Right cardiac atrium (tissue), 5 donors: ENCODE results near the gene ZPR1. TPM values are rescaled to one million over a fixed set of nuclear protein-coding genes. Genes with fewer than 3 reads are reported as not detected.
"Not testable (repeated sequence)": the region's sequence is repeated elsewhere in the genome, so short reads cannot be mapped to it uniquely, and the experiment has no call there.

Source experiments
- ATAC-seq, 2 donors: fragments of 200-7000 bp; cut with Tn5 transposase; one replicate each; pipeline versions ENCODE4 v1.8.0 to v1.9.1; 2020; ENCODE audit warnings: moderate library complexity in 2 of 2, mild to moderate bottlenecking in 1 of 2
- DNase-seq, 3 donors: peaks; one replicate each; pipeline ENCODE4 v3.0.0-alpha.2; 2020
- H3K27ac ChIP-seq: one replicate; pipeline ENCODE4 v1.5.1; 2013; ENCODE audit warnings: mild to moderate bottlenecking, low read length, control low read depth, moderate library complexity
- H3K27me3 ChIP-seq: one replicate; pipeline ENCODE4 v1.6.1; 2013; ENCODE audit not compliant: control insufficient read depth, insufficient read depth
- H3K4me1 ChIP-seq: one replicate; pipeline ENCODE4 v1.6.1; 2013; ENCODE audit warnings: low read length; ENCODE audit not compliant: control insufficient read depth, insufficient read depth
- H3K4me3 ChIP-seq: one replicate; pipeline ENCODE4 v1.5.1; 2013; ENCODE audit warnings: low read length, control low read depth
- H3K9me3 ChIP-seq: one replicate; pipeline ENCODE4 v1.6.1; 2013; ENCODE audit warnings: low read length; ENCODE audit not compliant: control insufficient read depth
- WGBS: extraction: QIAGEN DNeasy Blood & Tissue Kit; methylation state at CpG from one replicate; pipeline ENCODE4 v1.1.7; 2013; 5-methylcytosine and 5-hydroxymethylcytosine counted together
- intact Hi-C, 4 donors: fragments of 100-400 bp; cut with DNase I; formaldehyde crosslinking; loops; one replicate each; pipeline versions ENCODE4 v1.11.0 to v1.14.0; 2022 to 2023
- polyA plus RNA-seq: library from polyadenylated mRNA; stranded (reverse); fragments of 200-250 nt; gene quantifications from one replicate; pipeline ENCODE4 v1.2.3, GENCODE V29; 2013
- total RNA-seq, 4 donors: library from RNA; stranded (reverse); fragmentation: NEBNext Ultra II Directional; extraction: Animal tissue kit (Norgen Biotek cat#: 25700); gene quantifications; one replicate each; pipeline ENCODE4 v1.2.1, GENCODE V29; 2021
- donor health status: healthy with polysubstance abuse.
- donor health status: DM: no; HTN: yes; CAD: no.
- donor health status: DM: no; HTN: no; CAD: no.
- donor health status: DM: no; HTN: yes; CAD: no; lungs with severe emphysema.
- donor health status: DM: yes; HTN: yes; CAD: no.

ZPR1 gene
- total and polyA plus RNA-seq, 5 donors = 9.6 to 30.3 (median 20.4) TPM

GRCh38 chr11:116804001-116804400 lies 16.2 kb upstream of the ZPR1 start:
- intact Hi-C loops = no loop called here
- Histone ChIP-seq H3K27ac (no peak overlapping the region), H3K9me3 (no peaks in the 10 kb centered on the region), H3K27me3 (no peaks in the 10 kb centered on the region), H3K4me1 (no peaks in the 10 kb centered on the region), H3K4me3 (no peak overlapping the region)
- ATAC-seq (no peak), DNase-seq (no peak)
- 59% methylated on average over 3 of the region's 3 CpGs for WGBS

GRCh38 chr11:116801662-116802061 lies 13.8 kb upstream of the ZPR1 start:
- H3K4me1 ChIP-seq = not testable (repeated sequence)

GRCh38 chr11:116800610-116801009 lies 12.8 kb upstream of the ZPR1 start:
- no peak overlapping the region for H3K4me3 ChIP-seq
- DNase-seq (no peak), ATAC-seq (no peak)
- no peaks in the 10 kb centered on the region for H3K4me1 ChIP-seq
- WGBS = 94% methylated on average over 2 of the region's 2 CpGs
- intact Hi-C loops = no loop called here
- H3K9me3 ChIP-seq = no peaks in the 10 kb centered on the region
- peaks cover 2% of the 10 kb centered on the region for H3K27me3 ChIP-seq
- no peak overlapping the region for H3K27ac ChIP-seq

More at GRCh38 chr11:116801662-116802061, 13.8 kb upstream of the ZPR1 start:
- H3K27ac ChIP-seq, H3K27me3 ChIP-seq, DNase-seq, ATAC-seq, H3K4me3 ChIP-seq, intact Hi-C loops, H3K9me3 ChIP-seq: not testable (repeated sequence)

- H3K27ac ChIP-seq = no peak overlapping the region
- intact Hi-C loops = loop anchor here in 3 of 4 donors (5.0 to 10.0 kb wide), 2 partner anchors 309 to 426 kb away; no protein-coding TSS in a partner anchor
- DNase-seq (no peak), ATAC-seq (no peak)
- 78% methylated on average over 5 of the region's 5 CpGs for WGBS
- peaks cover 2% of the 10 kb centered on the region for H3K27me3 ChIP-seq
- no peaks in the 10 kb centered on the region for H3K4me1 ChIP-seq
- no peak overlapping the region for H3K4me3 ChIP-seq
- no peaks in the 10 kb centered on the region for H3K9me3 ChIP-seq
These were observed 10.5 kb upstream of the ZPR1 start for GRCh38 chr11:116798368-116798767.

- no peak for DNase-seq
- Histone ChIP-seq H3K27me3 (peaks cover 2% of the 10 kb centered on the region), H3K9me3 (no peaks in the 10 kb centered on the region), H3K4me1 (no peaks in the 10 kb centered on the region), H3K27ac (no peak overlapping the region), H3K4me3 (no peak overlapping the region)
- intact Hi-C loops = loop anchor here in 3 of 4 donors (5.0 to 10.0 kb wide), 2 partner anchors 309 to 427 kb away; no protein-coding TSS in a partner anchor
- peak in 1 of 2 donors; percentile 32 for ATAC-seq
- whole genome bisulfite sequencing = 56% methylated on average over 5 of the region's 5 CpGs
These were observed 10.0 kb upstream of the ZPR1 start for GRCh38 chr11:116797816-116798215.

GRCh38 chr11:116796548-116796947 lies 8.7 kb upstream of the ZPR1 start:
- ATAC-seq = no peak
- no peak for DNase-seq
- Histone ChIP-seq H3K9me3 (no peaks in the 10 kb centered on the region), H3K4me1 (no peaks in the 10 kb centered on the region), H3K27me3 (peaks cover 2% of the 10 kb centered on the region), H3K27ac (no peak overlapping the region), H3K4me3 (no peak overlapping the region)
- 93% methylated on average over 1 of the region's 1 CpG for WGBS
- intact Hi-C loops = loop anchor here in 3 of 4 donors (5.0 to 10.0 kb wide), 2 partner anchors 311 to 428 kb away; no protein-coding TSS in a partner anchor

GRCh38 chr11:116794851-116795250 lies 7.0 kb upstream of the ZPR1 start:
- Histone ChIP-seq H3K4me1 (no peaks in the 10 kb centered on the region), H3K9me3 (no peaks in the 10 kb centered on the region), H3K27ac (no peak overlapping the region), H3K4me3 (no peak overlapping the region), H3K27me3 (peaks cover 2% of the 10 kb centered on the region)
- WGBS = 79% methylated on average over 2 of the region's 2 CpGs
- ATAC-seq (no peak), DNase-seq (no peak)
- intact Hi-C loops = loop anchor here (5.0 to 10.0 kb wide), 3 partner anchors 42 to 430 kb away; partner anchors contain the start of gene APOA1 (in 3 of the 4)

- no peak for ATAC-seq
These were observed 5.9 kb upstream of the ZPR1 start for GRCh38 chr11:116793772-116794097.

GRCh38 chr11:116792869-116793771 lies 5.3 kb upstream of the ZPR1 start:
- intact Hi-C loops = loop anchor here (5.0 to 10.0 kb wide), 3 partner anchors 44 to 432 kb away; partner anchors contain the start of gene APOA1 (in 3 of the 4)
- H3K27me3 ChIP-seq = no peaks in the 10 kb centered on the region
- peaks cover 2% of the 10 kb centered on the region for H3K4me1 ChIP-seq
- 71% methylated on average over 8 of the region's 8 CpGs for WGBS
- DNase-seq (no peak), ATAC-seq (no peak)
- no peaks in the 10 kb centered on the region for H3K9me3 ChIP-seq
- no peak overlapping the region for H3K4me3 ChIP-seq
- no peak overlapping the region for H3K27ac ChIP-seq

More at GRCh38 chr11:116793772-116794097, 5.9 kb upstream of the ZPR1 start:
- no peak for DNase-seq
- intact Hi-C loops = loop anchor here (5.0 to 10.0 kb wide), 3 partner anchors 44 to 431 kb away; partner anchors contain the start of gene APOA1 (in 3 of the 4)
- Histone ChIP-seq H3K4me1 (no peaks in the 10 kb centered on the region), H3K27me3 (peaks cover 2% of the 10 kb centered on the region), H3K4me3 (no peak overlapping the region), H3K27ac (no peak overlapping the region), H3K9me3 (no peaks in the 10 kb centered on the region)
- WGBS = 94% methylated on average over 1 of the region's 1 CpG

- H3K27ac ChIP-seq = no peak overlapping the region
- no peaks in the 10 kb centered on the region for H3K27me3 ChIP-seq
- ATAC-seq (no peak), DNase-seq (no peak)
- peaks cover 2% of the 10 kb centered on the region for H3K4me1 ChIP-seq
- H3K4me3 ChIP-seq = no peak overlapping the region
- no peaks in the 10 kb centered on the region for H3K9me3 ChIP-seq
- 78% methylated on average over 8 of the region's 8 CpGs for WGBS
- intact Hi-C loops = loop anchor here (5.0 to 10.0 kb wide), 3 partner anchors 45 to 432 kb away; partner anchors contain the start of gene APOA1 (in 3 of the 4)
These were observed 4.5 kb upstream of the ZPR1 start for GRCh38 chr11:116792144-116792868.

GRCh38 chr11:116791813-116792143 lies 4.0 kb upstream of the ZPR1 start, which contains the start of gene APOA5:
Gene APOA5, minus strand, starts transcription at chr11:116791879. Its CDS starts 19 bp downstream, at chr11:116791860.
- no peaks in the 10 kb centered on the region for H3K27me3 ChIP-seq
- no peak within 1 kb of the TSS for H3K27ac ChIP-seq
- intact Hi-C loops = loop anchor here (2.0 to 10.0 kb wide), 4 partner anchors 46 to 433 kb away; partner anchors contain the start of gene APOA1 (in 3 of the 4)
- no peak within 1 kb of the TSS for H3K4me3 ChIP-seq
- DNase-seq (no peak), ATAC-seq (no peak)
- WGBS = 88% methylated on average over 7 of the region's 7 CpGs
- H3K9me3 ChIP-seq = no peaks in the 10 kb centered on the region
- H3K4me1 ChIP-seq = peaks cover 3% of the 10 kb centered on the region
